DND-41 (cell line): ENCODE results near the gene GALNT13.

ENCODE experiments used
- EZH2 ChIP-seq: IDR thresholded peaks from 3 replicates; pipeline ENCODE4 v1.6.1; 2012; ENCODE audit warnings: borderline replicate concordance, low read depth, mild to moderate bottlenecking, moderate library complexity, low read length, inconsistent platforms; ENCODE audit not compliant: severe bottlenecking
- TF ChIP-seq, protein P1 (sequence below): IDR thresholded peaks from 2 replicates; pipeline ENCODE4 v1.5.1; 2012; ENCODE audit warnings: borderline replicate concordance, low read length, moderate library complexity, mild to moderate bottlenecking; ENCODE audit not compliant: poor library complexity, severe bottlenecking; ENCODE audit errors: extremely low read depth

GRCh38 chr2:153946036-153946435, 74.3 kb downstream of the GALNT13 start:
- TF ChIP-seq, protein P1, sequence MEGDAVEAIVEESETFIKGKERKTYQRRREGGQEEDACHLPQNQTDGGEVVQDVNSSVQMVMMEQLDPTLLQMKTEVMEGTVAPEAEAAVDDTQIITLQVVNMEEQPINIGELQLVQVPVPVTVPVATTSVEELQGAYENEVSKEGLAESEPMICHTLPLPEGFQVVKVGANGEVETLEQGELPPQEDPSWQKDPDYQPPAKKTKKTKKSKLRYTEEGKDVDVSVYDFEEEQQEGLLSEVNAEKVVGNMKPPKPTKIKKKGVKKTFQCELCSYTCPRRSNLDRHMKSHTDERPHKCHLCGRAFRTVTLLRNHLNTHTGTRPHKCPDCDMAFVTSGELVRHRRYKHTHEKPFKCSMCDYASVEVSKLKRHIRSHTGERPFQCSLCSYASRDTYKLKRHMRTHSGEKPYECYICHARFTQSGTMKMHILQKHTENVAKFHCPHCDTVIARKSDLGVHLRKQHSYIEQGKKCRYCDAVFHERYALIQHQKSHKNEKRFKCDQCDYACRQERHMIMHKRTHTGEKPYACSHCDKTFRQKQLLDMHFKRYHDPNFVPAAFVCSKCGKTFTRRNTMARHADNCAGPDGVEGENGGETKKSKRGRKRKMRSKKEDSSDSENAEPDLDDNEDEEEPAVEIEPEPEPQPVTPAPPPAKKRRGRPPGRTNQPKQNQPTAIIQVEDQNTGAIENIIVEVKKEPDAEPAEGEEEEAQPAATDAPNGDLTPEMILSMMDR: no peak
- no peak for TF ChIP-seq EZH2
